ENCODE measurements around the gene TRIM7. TPM values are rescaled to one million over a fixed set of nuclear protein-coding genes. Genes with fewer than 3 reads are reported as not detected.

The TRIM7 gene
- total RNA-seq, 4 donors from 2014 or later, result 0.88 to 2.6 (median 2.2) TPM

DNA sequence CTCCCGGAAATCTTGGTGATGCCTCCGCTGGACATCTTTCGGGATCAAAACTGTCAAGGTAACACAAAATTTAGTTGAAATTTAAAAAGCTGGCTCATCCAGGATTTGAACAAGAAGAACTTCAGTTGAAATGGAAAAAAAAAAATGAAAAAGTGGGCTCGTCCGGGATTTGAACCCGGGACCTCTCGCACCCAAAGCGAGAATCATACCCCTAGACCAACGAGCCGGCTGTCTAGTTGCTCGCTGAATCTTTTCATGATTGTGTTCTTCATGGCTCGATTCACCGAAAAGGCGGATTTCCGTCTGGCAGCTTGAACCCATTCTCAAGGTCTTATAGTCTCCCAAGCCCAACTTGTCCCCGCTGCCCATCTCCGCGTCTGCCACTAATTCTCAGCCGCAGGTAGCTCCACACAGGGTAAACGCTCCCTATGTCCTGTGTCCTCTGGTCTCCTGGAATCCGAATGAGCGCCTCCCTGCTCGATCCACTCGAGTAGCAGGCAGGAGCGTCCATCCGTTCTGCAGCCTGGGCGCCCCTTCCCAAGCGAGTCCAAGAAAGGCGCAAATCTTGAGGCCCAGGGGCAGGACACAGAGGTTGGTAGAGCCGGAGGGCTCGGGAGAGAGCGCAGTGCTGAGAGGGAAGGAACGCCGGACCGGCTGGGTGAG is 16.2 kb downstream of the TRIM7 start:
- DNase-seq, result peak; percentile 78 to 91 (median 82)
- no peaks in the 10 kb centered on the region for H3K27me3 ChIP-seq
- H3K27ac ChIP-seq, result peak overlapping the region; percentile 77 to 89 (median 84)
- H3K9me3 ChIP-seq, result no peaks in the 10 kb centered on the region
- H3K4me1 ChIP-seq, result peaks cover 0 to 29% (median 2%) of the 10 kb centered on the region in 4 donors
- peak overlapping the region; percentile 55 to 88 (median 71) for H3K4me3 ChIP-seq
- H3K36me3 ChIP-seq, result no peaks in the 10 kb centered on the region
- TF ChIP-seq CTCF (IDR thresholded peaks at IDR 0.05) (no peak), POLR2A (IDR thresholded peaks at IDR 0.05) (no peak)

DNA sequence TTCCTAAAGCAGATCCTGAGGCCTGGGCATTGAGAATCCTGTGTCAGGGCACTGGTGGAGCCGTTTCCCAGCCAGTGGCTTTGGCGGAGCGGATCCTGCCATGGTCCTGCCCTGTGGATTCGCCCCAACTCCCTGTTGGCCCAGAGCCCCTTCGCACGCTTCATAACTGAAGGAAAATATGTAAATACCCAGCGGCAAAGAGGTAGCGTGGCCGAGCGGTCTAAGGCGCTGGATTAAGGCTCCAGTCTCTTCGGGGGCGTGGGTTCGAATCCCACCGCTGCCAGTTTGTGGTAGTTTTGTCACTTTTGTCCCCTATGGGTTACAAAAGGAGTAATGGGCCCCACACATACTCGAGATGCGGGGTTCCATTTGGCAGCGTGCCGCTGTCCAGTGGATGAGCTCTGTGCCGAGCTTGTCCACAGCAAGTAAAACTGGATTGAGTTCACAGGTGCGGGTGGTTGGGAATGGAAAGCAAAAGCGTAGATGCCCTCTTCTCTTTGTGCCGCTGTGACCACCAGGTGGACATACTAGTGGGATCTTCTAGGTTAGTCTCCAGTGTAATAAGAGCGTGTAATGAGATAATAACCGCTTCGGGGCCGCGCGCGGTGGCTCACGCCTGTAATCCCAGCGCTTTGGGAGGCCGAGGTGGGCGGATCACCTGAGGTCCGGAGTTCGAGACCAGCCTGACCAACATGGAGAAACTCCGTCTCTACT is 17.3 kb downstream of the TRIM7 start:
- no peaks in the 10 kb centered on the region for H3K36me3 ChIP-seq
- peak overlapping the region in 3 of 4 donors; percentile 44 to 82 (median 77) for H3K27ac ChIP-seq
- H3K4me1 ChIP-seq, result peaks cover 0 to 34% (median 2%) of the 10 kb centered on the region in 4 donors
- peak; percentile 53 to 80 (median 63) for DNase-seq
- H3K27me3 ChIP-seq, result no peaks in the 10 kb centered on the region
- TF ChIP-seq CTCF (IDR thresholded peaks at IDR 0.05), result peak in 2 of 6 experiments; percentile 17 to 31
- TF ChIP-seq POLR2A (IDR thresholded peaks at IDR 0.05), result no peak
- no peaks in the 10 kb centered on the region for H3K9me3 ChIP-seq
- peak overlapping the region; percentile 55 to 88 (median 71) for H3K4me3 ChIP-seq

DNA sequence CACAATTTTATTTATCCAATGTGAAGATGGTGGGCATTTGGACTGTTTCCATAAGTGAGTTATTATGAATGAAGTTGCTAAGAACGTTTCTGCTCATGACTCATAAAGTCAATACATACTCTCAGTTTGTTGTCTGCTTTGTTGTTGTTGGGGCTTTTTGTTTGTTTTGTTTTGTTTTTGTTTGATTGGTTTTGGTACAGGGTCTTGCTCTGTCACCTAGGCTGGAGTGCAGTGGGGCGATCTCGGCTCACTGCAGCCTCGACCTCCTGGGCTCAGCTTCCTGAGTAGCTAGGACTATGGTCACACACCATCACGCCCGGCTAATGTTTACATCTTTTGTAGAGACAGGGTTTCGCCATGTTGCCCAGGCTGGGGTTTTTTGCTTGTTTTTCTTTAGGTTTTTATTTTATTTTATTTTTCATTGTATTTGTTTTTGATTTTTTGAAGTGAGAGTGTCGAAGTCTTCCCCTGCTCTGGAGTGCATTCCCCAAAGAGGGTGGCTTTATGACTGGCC is 18.0 kb downstream of the TRIM7 start:
- H3K9me3 ChIP-seq, result no peaks in the 10 kb centered on the region
- H3K4me1 ChIP-seq, result peaks cover 0 to 28% (median 0%) of the 10 kb centered on the region in 4 donors
- peak overlapping the region in 3 of 4 donors; percentile 44 to 82 (median 77) for H3K27ac ChIP-seq
- no peaks in the 10 kb centered on the region for H3K27me3 ChIP-seq
- TF ChIP-seq CTCF (IDR thresholded peaks at IDR 0.05) (no peak), POLR2A (IDR thresholded peaks at IDR 0.05) (no peak)
- H3K4me3 ChIP-seq, result peak overlapping the region in 1 of 4 donors; percentile 61
- DNase-seq, result no peak
- H3K36me3 ChIP-seq, result no peaks in the 10 kb centered on the region

DNA sequence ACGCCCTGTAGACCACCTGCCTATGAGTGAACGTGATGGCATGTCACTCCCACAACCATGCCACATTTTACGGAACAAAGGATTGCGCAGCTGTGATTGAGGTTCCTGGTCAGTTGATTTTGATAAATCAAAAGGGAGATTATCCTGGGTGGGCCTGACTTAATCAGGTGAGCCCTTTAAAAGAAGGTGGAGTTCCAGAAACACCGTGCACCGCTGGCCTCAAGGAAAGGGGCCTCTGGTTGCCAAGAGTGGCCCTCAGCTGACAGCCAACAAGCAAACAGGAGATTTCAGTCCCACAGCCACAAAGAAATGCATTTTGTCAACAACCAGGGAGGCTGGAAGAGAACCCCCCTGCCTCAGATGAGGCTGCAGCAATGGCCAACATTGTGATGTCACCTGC is 19.0 kb downstream of the TRIM7 start:
- no peak for DNase-seq
- TF ChIP-seq CTCF (IDR thresholded peaks at IDR 0.05) (no peak), POLR2A (IDR thresholded peaks at IDR 0.05) (no peak)
- no peaks in the 10 kb centered on the region for H3K9me3 ChIP-seq

GRCh38 chr5:181185560-181185959 is 19.4 kb downstream of the TRIM7 start:
- H3K27ac ChIP-seq, result no peak overlapping the region
- no peak for TF ChIP-seq POLR2A (IDR thresholded peaks at IDR 0.05)
- no peak for TF ChIP-seq CTCF (IDR thresholded peaks at IDR 0.05)
- H3K4me1 ChIP-seq, result peaks cover 0 to 28% (median 0%) of the 10 kb centered on the region in 4 donors
- H3K36me3 ChIP-seq, result no peaks in the 10 kb centered on the region
- H3K9me3 ChIP-seq, result no peaks in the 10 kb centered on the region
- H3K27me3 ChIP-seq, result no peaks in the 10 kb centered on the region
- DNase-seq, result no peak
- no peak overlapping the region for H3K4me3 ChIP-seq

More for the DNA sequence above, 19.0 kb downstream of the TRIM7 start:
- Histone ChIP-seq H3K4me3 (no peak overlapping the region), H3K27me3 (no peaks in the 10 kb centered on the region), H3K27ac (no peak overlapping the region), H3K36me3 (no peaks in the 10 kb centered on the region), H3K4me1 (peaks cover 0 to 28% (median 0%) of the 10 kb centered on the region in 4 donors)

All from Peyer's patch (tissue), 4 donors.